Measurements from ENCODE around the gene COMMD9.

DNA sequence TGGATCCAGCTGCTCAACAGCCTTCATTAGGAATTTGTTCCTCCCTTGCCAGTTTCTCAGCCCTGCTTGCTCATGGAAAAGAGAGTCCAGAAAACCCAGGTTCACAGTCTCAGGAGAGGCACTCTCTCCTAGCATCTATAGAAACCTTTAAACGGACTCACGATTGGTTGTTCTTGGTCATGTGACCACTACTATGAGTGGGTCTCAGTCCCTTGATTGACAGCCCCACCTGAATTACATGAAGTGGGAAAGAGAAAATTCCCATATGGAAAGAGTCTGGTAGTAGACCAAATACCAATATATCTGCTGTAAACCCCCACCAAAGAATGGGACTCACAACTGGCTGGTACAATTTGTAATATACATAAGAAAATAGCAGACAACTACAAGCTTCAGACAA is 54.4 kb downstream of the COMMD9 start:
- TF ChIP-seq RXRA (IDR thresholded peaks at IDR 0.05; ENCODE audit: insufficient read depth, low read depth, low read length) (no peak), CBX5 (IDR thresholded peaks at IDR 0.05; ENCODE audit: low read depth, low read length) (no peak), POLR2A (IDR thresholded peaks at IDR 0.05; ENCODE audit: control extremely low read depth in 1 of 2, low read depth in 2 of 2, low read length in 2 of 2) (no peak), CREB1 (IDR thresholded peaks at IDR 0.05) (no peak), SP1 (IDR thresholded peaks at IDR 0.05; ENCODE audit: low read depth, low read length) (no peak), POLR2AphosphoS5 (IDR thresholded peaks at IDR 0.05; ENCODE audit: low read depth, low read length) (no peak)
- TF ChIP-seq, protein P1, sequence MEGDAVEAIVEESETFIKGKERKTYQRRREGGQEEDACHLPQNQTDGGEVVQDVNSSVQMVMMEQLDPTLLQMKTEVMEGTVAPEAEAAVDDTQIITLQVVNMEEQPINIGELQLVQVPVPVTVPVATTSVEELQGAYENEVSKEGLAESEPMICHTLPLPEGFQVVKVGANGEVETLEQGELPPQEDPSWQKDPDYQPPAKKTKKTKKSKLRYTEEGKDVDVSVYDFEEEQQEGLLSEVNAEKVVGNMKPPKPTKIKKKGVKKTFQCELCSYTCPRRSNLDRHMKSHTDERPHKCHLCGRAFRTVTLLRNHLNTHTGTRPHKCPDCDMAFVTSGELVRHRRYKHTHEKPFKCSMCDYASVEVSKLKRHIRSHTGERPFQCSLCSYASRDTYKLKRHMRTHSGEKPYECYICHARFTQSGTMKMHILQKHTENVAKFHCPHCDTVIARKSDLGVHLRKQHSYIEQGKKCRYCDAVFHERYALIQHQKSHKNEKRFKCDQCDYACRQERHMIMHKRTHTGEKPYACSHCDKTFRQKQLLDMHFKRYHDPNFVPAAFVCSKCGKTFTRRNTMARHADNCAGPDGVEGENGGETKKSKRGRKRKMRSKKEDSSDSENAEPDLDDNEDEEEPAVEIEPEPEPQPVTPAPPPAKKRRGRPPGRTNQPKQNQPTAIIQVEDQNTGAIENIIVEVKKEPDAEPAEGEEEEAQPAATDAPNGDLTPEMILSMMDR (IDR thresholded peaks at IDR 0.05; ENCODE audit: control extremely low read depth in 1 of 3, insufficient read depth in 1 of 3, low read depth in 1 of 3, low read length in 3 of 3), result no peak
- TF ChIP-seq, protein P2, sequence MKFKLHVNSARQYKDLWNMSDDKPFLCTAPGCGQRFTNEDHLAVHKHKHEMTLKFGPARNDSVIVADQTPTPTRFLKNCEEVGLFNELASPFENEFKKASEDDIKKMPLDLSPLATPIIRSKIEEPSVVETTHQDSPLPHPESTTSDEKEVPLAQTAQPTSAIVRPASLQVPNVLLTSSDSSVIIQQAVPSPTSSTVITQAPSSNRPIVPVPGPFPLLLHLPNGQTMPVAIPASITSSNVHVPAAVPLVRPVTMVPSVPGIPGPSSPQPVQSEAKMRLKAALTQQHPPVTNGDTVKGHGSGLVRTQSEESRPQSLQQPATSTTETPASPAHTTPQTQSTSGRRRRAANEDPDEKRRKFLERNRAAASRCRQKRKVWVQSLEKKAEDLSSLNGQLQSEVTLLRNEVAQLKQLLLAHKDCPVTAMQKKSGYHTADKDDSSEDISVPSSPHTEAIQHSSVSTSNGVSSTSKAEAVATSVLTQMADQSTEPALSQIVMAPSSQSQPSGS (IDR thresholded peaks at IDR 0.05; ENCODE audit: low read length), result no peak

Measured in H1 (cell line).